Measurements from ENCODE around the gene AUTS2. TPM values are rescaled to one million over a fixed set of nuclear protein-coding genes. Genes with fewer than 3 reads are reported as not detected.

AUTS2 gene
- total RNA-seq, 1 donor from 2014 or later, result 10.3 TPM

DNA sequence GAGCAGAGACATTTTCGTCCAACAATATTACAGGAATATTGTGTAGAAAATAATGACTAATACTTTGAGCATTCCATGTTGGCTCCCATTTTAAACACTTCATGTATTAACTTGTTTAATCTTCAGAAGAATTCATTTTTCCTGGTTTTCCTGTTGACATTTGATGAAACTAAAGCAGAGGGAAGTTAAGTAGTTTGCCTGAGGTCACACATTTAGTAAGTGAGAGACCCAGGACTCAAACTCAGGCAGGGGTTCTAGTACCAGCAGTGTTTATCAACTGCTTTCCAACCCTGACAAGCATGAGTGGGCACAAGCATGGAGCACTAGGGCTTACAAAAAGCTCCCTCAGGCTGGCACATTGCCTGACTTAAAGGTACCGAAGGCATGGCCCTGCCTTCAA lies 719.1 kb downstream of the AUTS2 start:
- intact Hi-C loops (cut with DNase I), result no loop called here
- no peak for DNase-seq (ENCODE audit: low spot score)

DNA sequence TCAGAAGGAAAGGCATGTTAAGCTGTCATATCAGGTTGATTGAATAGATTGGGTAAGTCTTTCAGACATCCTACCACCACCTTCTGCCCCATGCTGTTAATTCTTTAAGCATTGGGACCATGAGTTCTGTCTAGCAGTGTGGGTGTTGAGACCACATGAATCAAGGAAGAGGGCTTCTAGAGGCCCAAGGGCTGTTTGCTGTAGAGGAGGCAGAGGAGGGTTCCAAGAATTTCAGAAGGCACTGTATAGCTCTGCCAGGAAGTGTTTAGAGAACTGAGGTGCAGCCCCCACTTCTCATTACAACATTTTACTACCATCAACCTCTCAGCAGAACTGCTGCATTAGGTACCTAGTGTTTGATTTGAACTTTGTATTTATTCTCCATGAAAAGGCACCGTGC lies 720.2 kb downstream of the AUTS2 start:
- DNase-seq (ENCODE audit: low spot score), result no peak
- intact Hi-C loops (cut with DNase I), result no loop called here

DNA sequence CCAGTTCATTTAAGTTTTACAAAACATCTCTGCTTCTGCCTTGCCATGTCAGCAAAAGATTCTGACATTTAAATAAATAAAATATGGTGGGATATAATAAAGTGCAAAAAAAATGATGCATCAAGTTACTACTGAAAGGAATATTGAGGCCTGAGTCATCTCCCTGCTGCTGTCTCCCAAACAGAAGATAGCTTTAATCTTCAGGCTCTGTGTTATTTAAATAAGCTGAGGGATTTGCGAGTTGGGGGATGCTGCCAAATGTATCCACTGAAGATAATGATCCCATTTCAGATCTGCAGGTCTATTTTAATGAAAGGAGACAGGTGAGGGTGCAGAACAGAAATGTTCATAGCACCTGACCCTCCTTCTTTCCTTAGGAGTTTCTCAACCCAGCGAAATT lies 720.8 kb downstream of the AUTS2 start:
- intact Hi-C loops (cut with DNase I), result no loop called here
- DNase-seq (ENCODE audit: low spot score), result no peak

DNA sequence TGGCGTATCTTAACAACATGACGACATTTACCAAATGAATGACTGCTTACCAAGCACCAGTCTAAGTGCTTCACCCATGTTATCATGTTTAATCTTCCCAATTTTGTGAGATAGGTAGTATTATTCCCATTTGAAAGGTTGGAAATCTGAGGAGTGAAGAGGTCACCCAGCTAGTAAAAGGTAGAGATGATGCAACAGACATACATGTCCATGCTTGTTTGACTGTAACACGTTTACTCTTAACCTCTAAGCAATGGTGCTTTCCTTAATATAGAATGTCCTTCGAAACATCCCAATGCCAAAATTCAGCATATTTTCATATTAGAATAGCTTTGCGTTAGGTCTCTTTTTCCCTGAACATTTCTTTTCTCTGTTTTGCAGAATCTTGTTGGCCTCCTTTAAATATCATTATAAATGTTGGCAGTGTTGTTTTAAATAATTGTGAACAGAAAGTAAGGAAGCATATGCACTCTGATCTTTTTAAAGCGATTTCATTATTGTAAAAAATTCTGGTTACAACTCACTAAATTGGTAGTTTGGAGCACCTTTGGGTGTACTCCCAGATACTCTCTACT lies 722.8 kb downstream of the AUTS2 start:
- intact Hi-C loops (cut with DNase I), result no loop called here
- no peak for DNase-seq (ENCODE audit: low spot score)

DNA sequence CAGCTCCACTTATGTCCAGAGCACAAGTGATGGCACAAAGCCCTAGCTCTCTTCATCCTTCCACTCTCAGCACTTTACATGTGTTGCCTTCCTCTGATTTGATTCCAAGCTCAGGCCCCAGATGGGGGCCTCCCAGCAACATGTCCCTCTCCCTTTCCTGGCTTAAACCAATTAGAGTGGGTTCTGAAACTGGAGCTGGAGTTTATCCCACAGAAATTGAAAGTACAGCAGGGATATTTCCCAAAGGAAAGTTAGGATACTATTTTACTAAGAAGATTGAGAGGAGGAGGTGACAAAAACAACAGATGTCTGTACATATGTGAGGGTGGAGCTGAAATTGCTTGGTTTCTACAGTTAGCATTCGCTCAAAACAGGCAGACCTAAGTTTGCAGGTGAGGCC lies 724.6 kb downstream of the AUTS2 start:
- no peak for DNase-seq (ENCODE audit: low spot score)
- intact Hi-C loops (cut with DNase I), result no loop called here

DNA sequence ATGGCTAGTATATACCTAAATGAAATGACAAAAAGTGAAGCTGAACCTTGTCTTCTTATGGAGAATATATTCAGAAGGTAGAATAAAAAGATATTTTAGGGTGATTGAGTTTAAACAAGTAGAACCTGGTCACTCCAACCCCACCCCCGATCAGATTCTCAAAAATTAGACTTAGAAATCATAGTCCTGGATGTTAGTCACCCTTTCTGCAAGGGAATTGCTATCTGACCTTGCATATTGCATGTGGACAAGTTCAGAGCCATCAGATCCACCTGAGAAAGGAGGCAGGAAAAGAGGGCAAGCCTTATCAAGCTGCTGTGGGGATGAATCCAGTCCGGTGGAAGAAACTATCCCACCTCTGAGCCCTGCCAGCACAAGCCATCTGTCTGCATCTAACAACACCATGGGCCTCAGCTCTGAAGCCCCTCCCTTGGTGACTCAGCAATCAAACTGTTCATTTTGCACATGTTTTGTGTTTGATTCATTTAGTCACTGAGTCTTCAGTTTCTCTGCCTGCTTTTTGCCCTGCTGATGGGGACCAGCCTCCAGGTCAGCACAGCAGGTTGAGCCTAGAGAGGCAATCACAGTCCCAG lies 727.3 kb downstream of the AUTS2 start:
- intact Hi-C loops (cut with DNase I), result no loop called here
- no peak for DNase-seq (ENCODE audit: low spot score)

DNA sequence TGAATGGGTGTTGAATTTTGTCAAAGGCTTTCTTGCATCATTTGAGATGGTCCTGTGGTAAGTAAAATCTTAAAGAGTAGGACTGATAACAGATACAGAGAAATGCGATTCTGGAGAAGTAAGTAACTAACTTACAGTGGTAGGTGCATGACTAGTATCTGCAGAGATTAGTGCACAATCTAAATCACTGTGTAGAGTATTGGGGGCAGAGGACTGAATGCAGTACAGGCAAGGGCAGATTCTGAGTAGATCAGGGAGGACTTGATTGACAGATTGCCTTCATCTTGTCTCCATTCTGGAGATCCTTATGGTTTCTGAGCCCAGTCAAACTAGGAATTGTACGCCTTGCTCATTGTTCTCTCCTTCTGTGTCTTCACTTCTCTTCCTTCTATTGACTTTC lies 736.0 kb downstream of the AUTS2 start:
- intact Hi-C loops (cut with DNase I), result no loop called here
- no peak for DNase-seq (ENCODE audit: low spot score)

DNA sequence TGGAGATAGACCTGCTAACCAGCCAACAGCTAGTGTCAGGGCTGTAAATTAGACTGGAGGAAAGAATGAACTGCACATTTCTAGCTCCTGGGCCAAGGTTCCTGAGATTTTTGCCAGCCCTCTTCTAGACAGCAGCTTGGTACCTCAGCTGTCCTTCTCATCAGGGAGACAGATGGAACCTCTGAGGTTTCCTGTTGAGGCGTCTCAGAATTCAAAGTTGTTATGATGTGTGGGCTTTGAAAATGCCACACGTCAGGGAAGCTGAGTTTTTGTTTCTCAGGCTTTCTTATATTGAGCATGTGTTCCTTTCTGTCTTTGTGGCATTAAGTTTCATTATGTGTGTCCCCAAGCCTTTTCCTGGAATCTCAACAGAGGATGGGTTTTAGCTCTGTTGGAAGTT lies 736.6 kb downstream of the AUTS2 start:
- DNase-seq (ENCODE audit: low spot score), result no peak
- intact Hi-C loops (cut with DNase I), result no loop called here

DNA sequence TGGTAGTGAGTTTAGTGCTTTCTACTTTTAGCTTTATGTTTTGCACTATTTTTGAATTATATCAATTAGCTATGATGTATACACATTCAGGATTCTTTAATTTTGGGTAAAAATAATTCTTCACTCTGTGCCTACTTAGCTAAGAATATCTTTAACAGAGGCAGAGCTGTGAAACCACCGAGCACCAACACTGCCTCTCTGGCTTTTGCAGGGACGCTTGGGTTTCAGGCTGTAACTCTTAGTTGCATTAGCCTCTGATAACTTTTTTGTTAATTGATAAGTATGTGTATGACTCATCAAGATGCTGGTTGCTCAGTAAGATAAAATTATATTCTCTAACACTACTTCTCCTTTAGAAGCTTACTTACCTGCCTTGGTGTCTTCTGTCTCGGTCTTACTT lies 738.3 kb downstream of the AUTS2 start:
- no peak for DNase-seq (ENCODE audit: low spot score)
- intact Hi-C loops (cut with DNase I), result no loop called here

DNA sequence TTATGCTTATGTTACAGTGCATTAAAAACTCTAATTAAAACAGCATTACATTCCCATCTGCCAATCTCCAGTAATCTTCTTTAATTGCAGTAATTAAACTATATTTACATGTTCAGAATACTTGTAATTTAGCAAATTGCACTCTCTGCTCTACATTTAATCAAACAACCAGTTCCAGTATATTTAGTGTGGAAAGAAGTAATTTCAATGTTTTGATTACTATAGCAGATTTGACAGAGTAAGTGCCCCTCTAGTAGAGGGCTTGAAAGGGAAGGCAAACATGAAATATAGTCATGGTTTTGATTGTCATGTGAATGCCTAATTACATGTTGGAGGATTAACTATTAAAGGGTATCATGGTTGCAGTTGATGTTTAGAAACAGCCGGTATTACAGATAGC lies 739.7 kb downstream of the AUTS2 start:
- no peak for DNase-seq (ENCODE audit: low spot score)
- intact Hi-C loops (cut with DNase I), result no loop called here

DNA sequence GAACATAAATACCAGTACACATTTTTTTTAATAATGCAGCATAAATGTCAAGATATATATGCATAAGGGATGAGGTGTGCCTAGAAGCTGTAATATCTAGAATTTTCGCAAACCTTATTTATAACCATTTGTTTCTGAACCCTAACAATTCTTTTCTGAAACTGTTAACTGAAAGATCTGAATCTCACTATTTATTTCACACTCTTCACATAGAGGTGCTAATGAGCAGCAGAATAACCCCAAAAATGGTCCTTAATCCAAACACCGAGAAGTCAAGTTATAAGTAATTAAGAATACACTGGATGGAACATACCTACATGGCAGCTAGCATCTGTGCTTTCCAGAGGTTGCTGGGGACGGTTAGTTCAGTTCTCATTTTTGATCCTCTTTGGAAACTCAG lies 742.0 kb downstream of the AUTS2 start:
- intact Hi-C loops (cut with DNase I), result no loop called here
- no peak for DNase-seq (ENCODE audit: low spot score)

DNA sequence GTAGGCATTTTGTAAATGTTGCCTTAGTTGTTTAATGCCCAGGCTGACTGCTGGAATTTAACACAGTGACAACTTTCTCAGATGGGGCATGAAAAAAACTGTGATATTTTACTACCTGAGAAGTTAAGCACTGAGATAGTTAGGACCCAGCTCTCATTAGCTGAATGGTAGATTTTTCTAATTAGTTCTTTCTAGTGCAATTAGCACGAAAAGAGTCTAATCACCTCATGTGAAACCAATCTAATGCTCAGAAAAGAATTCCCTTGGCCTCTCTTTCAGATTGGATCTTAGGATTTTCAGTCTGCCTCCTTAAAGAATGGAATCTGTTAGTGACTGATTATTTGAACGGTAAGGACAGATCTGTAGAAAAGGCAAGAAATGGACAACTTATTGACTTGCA lies 743.2 kb downstream of the AUTS2 start:
- no peak for DNase-seq (ENCODE audit: low spot score)
- intact Hi-C loops (cut with DNase I), result no loop called here

DNA sequence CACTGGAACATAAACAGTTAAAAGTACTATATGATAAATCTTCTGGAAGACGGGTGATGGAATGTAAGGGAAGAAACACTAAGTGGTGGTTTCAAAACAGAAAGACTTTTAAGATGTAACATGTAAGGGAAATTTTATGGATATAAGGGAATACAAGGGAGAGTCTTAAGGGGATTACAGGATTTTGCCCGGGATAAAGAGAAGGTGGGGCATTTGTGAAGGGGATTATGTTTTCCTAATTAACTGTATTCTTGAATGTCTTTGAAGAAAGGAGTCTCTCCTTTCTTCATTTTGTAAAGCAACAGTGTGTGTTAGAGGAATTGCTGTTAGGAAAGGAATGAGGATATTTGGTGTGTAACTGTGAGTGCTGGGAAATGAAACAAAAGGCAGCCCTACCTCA lies 745.2 kb downstream of the AUTS2 start:
- intact Hi-C loops (cut with DNase I), result no loop called here
- no peak for DNase-seq (ENCODE audit: low spot score)

DNA sequence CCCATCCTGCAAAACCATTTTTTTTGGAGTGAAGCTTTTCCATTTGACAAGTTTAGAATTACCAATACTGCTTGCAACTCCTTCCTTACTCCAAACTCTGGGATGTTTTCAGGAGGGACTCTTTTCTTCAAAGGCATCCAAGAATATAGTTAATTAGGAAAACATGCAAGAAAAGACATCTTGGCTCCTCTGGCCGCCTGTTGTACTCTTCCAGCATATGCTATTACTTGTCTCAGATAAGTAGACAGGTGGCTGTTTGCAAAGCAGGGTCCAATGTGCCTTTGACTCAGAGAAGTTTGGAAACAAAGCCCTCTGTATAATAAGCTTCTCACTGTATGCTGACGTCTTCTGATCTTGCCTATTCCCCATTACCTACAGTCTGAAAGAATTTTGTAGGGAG lies 746.5 kb downstream of the AUTS2 start:
- intact Hi-C loops (cut with DNase I), result no loop called here
- DNase-seq (ENCODE audit: low spot score), result no peak

DNA sequence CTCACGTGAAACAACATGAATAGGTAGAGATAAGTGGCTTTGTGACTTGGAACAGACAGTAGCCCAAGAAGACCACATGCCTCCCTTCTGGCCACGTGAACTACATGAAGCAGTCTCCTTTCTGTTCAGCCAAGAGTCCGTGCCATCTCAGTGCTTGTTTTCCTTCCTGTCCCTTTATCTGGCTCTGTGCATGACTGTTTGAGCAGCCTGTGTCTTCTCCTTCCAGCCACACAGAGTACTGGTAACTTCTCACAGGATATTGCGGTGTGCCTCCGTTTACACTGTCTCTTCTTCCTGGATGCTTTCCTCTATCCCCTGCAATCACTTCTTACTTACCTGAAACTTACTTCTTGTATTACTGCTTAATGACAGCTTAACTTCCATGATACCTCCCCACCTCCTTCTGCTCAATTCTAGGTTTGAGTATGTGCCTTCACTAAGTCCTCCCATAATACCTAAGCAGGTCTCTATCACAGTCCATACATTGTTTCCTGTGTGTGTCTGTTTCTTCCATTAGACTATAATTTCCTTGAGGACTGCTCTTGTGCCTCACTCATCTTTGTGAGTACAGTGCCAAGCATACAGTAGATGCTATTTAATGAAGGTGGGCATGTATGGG lies 748.7 kb downstream of the AUTS2 start:
- intact Hi-C loops (cut with DNase I), result no loop called here
- DNase-seq (ENCODE audit: low spot score), result no peak

DNA sequence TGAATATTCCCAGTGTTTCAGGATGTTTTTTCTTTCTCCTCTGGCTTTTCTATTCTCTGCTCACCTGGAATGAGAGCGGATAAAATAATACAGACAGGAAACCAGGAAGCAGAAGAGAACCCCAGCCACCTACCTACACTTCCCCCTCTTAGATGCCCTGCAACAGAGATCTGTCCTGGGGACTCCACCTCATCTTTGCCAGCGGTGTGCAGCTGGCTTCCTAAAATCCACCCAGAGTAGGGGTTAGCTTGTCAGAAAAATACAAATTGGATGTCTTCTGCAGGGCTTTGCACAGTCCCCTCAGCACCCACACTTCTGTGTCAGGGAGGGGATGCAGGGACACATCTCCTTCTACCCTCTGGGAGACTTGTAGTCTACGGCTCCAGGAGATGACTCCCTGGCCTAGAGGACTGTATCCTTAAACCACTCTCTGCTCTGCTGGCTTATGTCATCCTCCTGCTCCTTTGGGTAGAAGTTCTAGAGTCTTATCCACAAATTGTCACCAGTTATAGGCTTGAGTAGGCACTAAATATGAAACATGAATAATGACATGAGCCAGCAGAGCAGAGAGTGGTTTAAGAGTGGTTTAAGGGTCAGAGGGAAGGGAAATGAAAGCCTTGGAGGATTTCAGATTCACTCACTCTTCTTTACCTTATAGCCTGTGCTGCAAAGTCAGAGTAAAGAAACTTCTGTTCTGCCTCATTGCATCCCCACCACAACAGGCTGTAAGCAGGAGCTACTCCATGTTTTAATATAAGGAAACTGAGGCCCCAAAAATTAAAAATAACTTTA lies 749.4 kb downstream of the AUTS2 start:
- intact Hi-C loops (cut with DNase I), result no loop called here
- DNase-seq (ENCODE audit: low spot score), result no peak

DNA sequence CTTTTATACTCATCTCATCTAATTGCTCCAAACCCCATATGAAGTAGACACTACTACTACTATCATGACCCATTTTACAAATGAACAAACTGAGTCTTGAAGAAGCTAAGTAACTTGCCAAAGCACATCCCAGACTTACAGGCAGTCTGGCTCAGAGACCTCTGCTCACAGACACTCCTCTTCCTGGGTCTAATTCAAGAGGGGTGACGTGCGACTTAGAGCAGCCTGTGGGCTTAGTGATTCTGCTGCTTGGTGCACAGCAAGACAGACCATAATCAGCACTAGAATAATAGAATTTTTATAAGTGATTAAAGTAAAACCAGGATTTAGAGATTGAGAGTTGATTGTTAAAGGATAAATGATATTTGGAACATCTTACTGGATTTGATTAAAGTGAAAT lies 750.8 kb downstream of the AUTS2 start:
- intact Hi-C loops (cut with DNase I), result no loop called here

DNA sequence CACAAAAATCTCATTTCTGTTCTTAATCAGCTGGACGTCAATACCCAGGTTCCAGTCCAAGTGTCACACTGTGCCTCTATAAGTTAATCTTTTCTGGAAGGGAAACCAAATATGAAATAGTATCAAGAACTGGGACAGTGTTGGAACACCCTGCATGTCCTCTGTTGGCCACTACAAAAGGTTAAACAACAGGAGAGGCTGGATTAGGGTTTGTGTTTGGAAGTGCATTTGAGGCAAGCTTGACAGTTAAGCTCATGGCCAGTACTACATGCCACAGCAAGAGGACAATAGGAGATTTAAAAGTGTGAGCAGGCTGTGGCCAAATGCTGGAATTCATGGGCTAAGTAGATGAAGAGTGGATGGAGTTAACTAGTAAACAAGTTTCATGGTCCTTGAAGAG lies 751.5 kb downstream of the AUTS2 start:
- no peak for DNase-seq (ENCODE audit: low spot score)
- intact Hi-C loops (cut with DNase I), result no loop called here

More for the DNA sequence above, 750.8 kb downstream of the AUTS2 start:
- no peak for DNase-seq (ENCODE audit: low spot score)

DNA sequence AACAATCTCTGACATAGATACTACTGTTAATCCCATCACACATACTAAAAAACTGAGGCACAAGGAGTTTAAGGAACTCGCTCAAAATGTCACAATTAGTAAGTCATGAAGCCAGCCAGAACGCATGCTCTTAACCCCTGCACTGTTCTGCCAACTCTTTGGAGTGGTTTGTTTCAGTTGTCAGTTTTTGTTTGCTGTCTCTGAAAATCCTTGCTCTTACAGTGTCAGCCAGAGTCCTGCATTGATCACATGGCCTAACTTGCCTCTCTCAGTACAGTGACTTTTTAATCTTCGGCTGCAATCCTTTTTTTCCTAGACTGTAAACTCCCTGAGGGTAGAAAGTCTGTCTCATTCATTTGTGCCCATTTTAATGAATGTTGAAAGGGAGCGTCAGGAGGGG lies 753.8 kb downstream of the AUTS2 start:
- DNase-seq (ENCODE audit: low spot score), result no peak
- intact Hi-C loops (cut with DNase I), result no loop called here

DNA sequence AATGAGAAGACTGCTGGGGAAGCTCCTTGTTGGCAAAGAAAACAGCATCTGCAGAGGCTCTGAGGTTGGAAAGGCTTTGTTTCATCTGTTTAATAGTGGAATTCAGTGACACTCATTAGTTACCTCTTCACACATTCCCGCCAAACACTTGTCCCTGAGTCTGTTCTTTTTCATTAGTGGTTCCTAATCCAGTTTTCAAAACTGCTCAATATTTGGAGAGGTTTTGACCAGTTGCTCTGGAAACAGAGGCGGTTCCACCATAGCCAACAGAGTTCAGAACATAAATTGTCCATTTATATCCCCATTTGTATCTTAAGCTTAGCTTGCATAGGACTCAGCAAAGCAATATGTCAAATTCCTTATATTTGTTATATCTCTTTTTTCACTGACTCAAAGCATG lies 754.6 kb downstream of the AUTS2 start:
- intact Hi-C loops (cut with DNase I), result no loop called here
- DNase-seq (ENCODE audit: low spot score), result no peak

Measured in cardiac septum (tissue), 1 donor.